Activated CD8-positive, alpha-beta T cell treated with anti-CD3 and anti-CD28 coated beads, Interleukin-2, amount 10 ng/mL, durations not matched to agents 7 days and 5 days (primary cell): ENCODE measurements around the gene BMAL2. TPM values are rescaled to one million over a fixed set of nuclear protein-coding genes. Genes with fewer than 3 reads are reported as not detected.

Source experiments
- ATAC-seq: fragments of 150-1000 bp; cut with Tn5 transposase; one replicate; pipeline ENCODE4 v1.10.0; 2021; ENCODE audit warnings: moderate library complexity
- CTCF ChIA-PET: fragments of 350-600 bp; sonication (Branson Sonifier 250); formaldehyde crosslinking; loops from one replicate; lab custom pipeline; 2021; ENCODE audit warnings: antibody characterized with exemption; lab: Charles Lee
- POLR2A ChIA-PET: fragments of 350-600 bp; sonication (Branson Sonifier 250); formaldehyde crosslinking; loops from one replicate; lab custom pipeline; 2021; ENCODE audit warnings: antibody characterized with exemption; lab: Charles Lee
- DNase-seq: peaks from one replicate; pipeline ENCODE4 v3.0.0-alpha.2; 2020
- H3K27ac Mint-ChIP-seq: one replicate; pipeline ENCODE4 v1.8.0; 2021; ENCODE audit warnings: mild to moderate bottlenecking, mixed read lengths
- H3K27me3 Mint-ChIP-seq: one replicate; pipeline ENCODE4 v1.8.0; 2021; ENCODE audit warnings: low read depth, mixed read lengths
- H3K36me3 Mint-ChIP-seq: one replicate; pipeline ENCODE4 v1.8.0; 2021; ENCODE audit warnings: low read depth, mixed read lengths
- H3K4me1 Mint-ChIP-seq: one replicate; pipeline ENCODE4 v1.8.0; 2021; ENCODE audit warnings: low read depth, mixed read lengths
- H3K4me3 Mint-ChIP-seq: one replicate; pipeline ENCODE4 v1.8.0; 2021; ENCODE audit warnings: mild to moderate bottlenecking, mixed read lengths
- H3K9me3 Mint-ChIP-seq: one replicate; pipeline ENCODE4 v1.8.0; 2022; ENCODE audit warnings: mixed read lengths; ENCODE audit not compliant: insufficient read depth
- total RNA-seq, 2 experiments: library from RNA; stranded (reverse); gene quantifications; one replicate each; pipeline ENCODE4 v1.2.3, GENCODE V29; 2021

BMAL2 gene
- total RNA-seq, 2 experiments from 2014 or later, result 17.9 to 18.3 TPM

GRCh38 chr12:27337376-27337775 lies 4.7 kb downstream of the BMAL2 start:
- Mint-ChIP-seq H3K27me3 (peaks cover 14% of the 10 kb centered on the region), H3K9me3 (no peaks in the 10 kb centered on the region), H3K4me1 (peaks cover 17% of the 10 kb centered on the region), H3K36me3 (peaks cover 7% of the 10 kb centered on the region), H3K27ac (no peak overlapping the region), H3K4me3 (no peak overlapping the region)
- CTCF ChIA-PET, result interaction anchor here (1.5 kb wide), 1 partner anchor 48 kb away, joined by 6 read pairs; no protein-coding TSS in a partner anchor
- no peak for ATAC-seq
- POLR2A ChIA-PET, result no interaction called here
- no peak for DNase-seq

- H3K36me3 Mint-ChIP-seq, result peaks cover 7% of the 10 kb centered on the region
These were observed 5.8 kb downstream of the BMAL2 start for GRCh38 chr12:27338473-27338872.

GRCh38 chr12:27340971-27341370 lies 8.3 kb downstream of the BMAL2 start:
- no peak for DNase-seq
- CTCF ChIA-PET, result no interaction called here
- POLR2A ChIA-PET, result no interaction called here
- no peak overlapping the region for H3K4me3 Mint-ChIP-seq
- H3K9me3 Mint-ChIP-seq, result no peaks in the 10 kb centered on the region
- H3K27me3 Mint-ChIP-seq, result peaks cover 3% of the 10 kb centered on the region
- peaks cover 6% of the 10 kb centered on the region for H3K36me3 Mint-ChIP-seq
- ATAC-seq, result no peak
- no peak overlapping the region for H3K27ac Mint-ChIP-seq
- peaks cover 2% of the 10 kb centered on the region for H3K4me1 Mint-ChIP-seq

More at GRCh38 chr12:27338473-27338872, 5.8 kb downstream of the BMAL2 start:
- no peaks in the 10 kb centered on the region for H3K9me3 Mint-ChIP-seq
- H3K4me3 Mint-ChIP-seq, result no peak overlapping the region
- DNase-seq (no peak), ATAC-seq (no peak)
- ChIA-PET CTCF (interaction anchor here (1.1 to 1.5 kb wide), 2 partner anchors 10 to 46 kb away, joined by 3 to 6 read pairs; no protein-coding TSS in a partner anchor), POLR2A (no interaction called here)
- peaks cover 14% of the 10 kb centered on the region for H3K4me1 Mint-ChIP-seq
- H3K27me3 Mint-ChIP-seq, result peaks cover 13% of the 10 kb centered on the region
- no peak overlapping the region for H3K27ac Mint-ChIP-seq

DNA sequence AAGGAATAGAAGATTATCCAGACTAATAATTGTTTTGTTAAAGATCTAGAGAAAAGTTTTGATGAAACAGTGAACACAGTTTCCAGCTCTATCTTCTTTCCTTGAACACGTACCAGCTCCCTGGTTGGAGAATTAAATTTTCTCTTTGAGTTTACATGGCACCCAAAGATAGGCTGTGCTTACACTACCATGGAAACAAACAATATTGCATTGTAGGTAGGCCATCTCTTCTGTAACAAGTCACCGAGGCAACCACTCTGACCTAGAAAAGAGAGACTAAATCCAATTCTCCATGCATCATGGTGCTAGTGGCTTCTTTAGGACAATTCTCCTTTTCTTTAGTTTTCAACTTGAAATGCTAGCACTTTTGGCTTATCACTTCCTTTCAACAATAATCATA lies 9.9 kb downstream of the BMAL2 start:
- Mint-ChIP-seq H3K27me3 (peaks cover 1% of the 10 kb centered on the region), H3K4me3 (no peak overlapping the region), H3K36me3 (peaks cover 6% of the 10 kb centered on the region), H3K4me1 (peaks cover 2% of the 10 kb centered on the region), H3K9me3 (no peaks in the 10 kb centered on the region), H3K27ac (no peak overlapping the region)
- CTCF ChIA-PET, result no interaction called here
- POLR2A ChIA-PET, result no interaction called here
- DNase-seq, result no peak
- no peak for ATAC-seq

GRCh38 chr12:27343255-27344000 lies 10.8 kb downstream of the BMAL2 start:
- no peak overlapping the region for H3K4me3 Mint-ChIP-seq
- ChIA-PET POLR2A (no interaction called here), CTCF (no interaction called here)
- ATAC-seq (no peak), DNase-seq (no peak)
- H3K4me1 Mint-ChIP-seq, result peaks cover 2% of the 10 kb centered on the region
- H3K9me3 Mint-ChIP-seq, result no peaks in the 10 kb centered on the region
- no peak overlapping the region for H3K27ac Mint-ChIP-seq
- H3K27me3 Mint-ChIP-seq, result peaks cover 2% of the 10 kb centered on the region
- H3K36me3 Mint-ChIP-seq, result peaks cover 6% of the 10 kb centered on the region

GRCh38 chr12:27344246-27344645 lies 11.6 kb downstream of the BMAL2 start:
- peaks cover 2% of the 10 kb centered on the region for H3K27me3 Mint-ChIP-seq
- H3K9me3 Mint-ChIP-seq, result no peaks in the 10 kb centered on the region
- H3K4me1 Mint-ChIP-seq, result no peaks in the 10 kb centered on the region
- POLR2A ChIA-PET, result interaction anchor here (0.6 kb wide), 1 partner anchor 308 kb away, joined by 3 read pairs; no protein-coding TSS in a partner anchor
- no peak overlapping the region for H3K4me3 Mint-ChIP-seq
- DNase-seq (no peak), ATAC-seq (no peak)
- no peak overlapping the region for H3K27ac Mint-ChIP-seq
- peaks cover 6% of the 10 kb centered on the region for H3K36me3 Mint-ChIP-seq
- CTCF ChIA-PET, result no interaction called here

DNA sequence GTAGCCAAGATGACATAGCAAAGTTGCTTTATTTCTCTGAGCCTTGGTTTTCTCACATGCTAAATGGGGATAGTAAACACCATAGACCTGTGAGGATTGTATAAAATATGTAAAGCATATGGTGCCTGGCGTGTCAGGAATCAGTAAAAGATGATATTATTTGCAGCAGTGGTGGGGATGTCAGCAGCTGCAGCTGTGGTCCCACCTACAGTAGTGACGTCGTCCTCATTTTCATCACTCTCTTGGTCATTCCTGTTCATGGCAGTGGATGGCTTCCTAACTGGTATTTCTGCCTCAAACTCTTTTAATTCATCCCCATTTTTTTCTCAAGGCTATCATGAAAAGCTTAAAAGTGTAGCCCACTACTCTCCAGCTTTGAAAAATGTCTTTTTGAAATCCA lies 12.1 kb downstream of the BMAL2 start:
- ChIA-PET POLR2A (interaction anchor here (0.6 kb wide), 1 partner anchor 308 kb away, joined by 3 read pairs; no protein-coding TSS in a partner anchor), CTCF (interaction anchor here (0.7 to 1.1 kb wide), 2 partner anchors 40 to 359 kb away, joined by 3 read pairs; no protein-coding TSS in a partner anchor)
- no peak for DNase-seq
- no peaks in the 10 kb centered on the region for H3K9me3 Mint-ChIP-seq
- peaks cover 4% of the 10 kb centered on the region for H3K36me3 Mint-ChIP-seq
- no peak for ATAC-seq
- no peak overlapping the region for H3K27ac Mint-ChIP-seq
- no peaks in the 10 kb centered on the region for H3K4me1 Mint-ChIP-seq
- no peak overlapping the region for H3K4me3 Mint-ChIP-seq
- H3K27me3 Mint-ChIP-seq, result peaks cover 2% of the 10 kb centered on the region

GRCh38 chr12:27345376-27345775 lies 12.7 kb downstream of the BMAL2 start:
- no peak for DNase-seq
- Mint-ChIP-seq H3K27me3 (peaks cover 2% of the 10 kb centered on the region), H3K36me3 (peaks cover 2% of the 10 kb centered on the region), H3K9me3 (no peaks in the 10 kb centered on the region), H3K27ac (no peak overlapping the region), H3K4me3 (no peak overlapping the region), H3K4me1 (no peaks in the 10 kb centered on the region)
- CTCF ChIA-PET, result interaction anchor here (0.7 to 1.1 kb wide), 2 partner anchors 39 to 358 kb away, joined by 3 read pairs; no protein-coding TSS in a partner anchor
- POLR2A ChIA-PET, result no interaction called here
- no peak for ATAC-seq

DNA sequence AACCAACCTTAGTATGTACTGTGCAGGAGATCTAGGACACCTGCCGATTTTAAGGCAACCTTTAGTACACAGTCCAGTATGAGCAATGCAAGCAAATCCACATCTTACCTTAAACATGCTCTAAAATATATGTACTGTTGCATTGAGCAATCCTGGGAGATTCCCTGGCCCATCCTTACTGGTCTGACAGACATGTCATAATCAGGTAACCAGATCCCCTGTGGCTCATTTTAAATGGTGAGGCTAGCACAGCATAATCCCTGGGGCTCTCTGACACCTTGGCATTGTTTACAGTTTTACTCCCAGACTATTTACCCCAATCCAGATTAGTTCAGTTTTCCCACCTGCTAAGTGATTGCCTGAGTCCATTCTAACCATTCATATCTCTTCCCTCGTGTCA lies 15.1 kb downstream of the BMAL2 start:
- no peaks in the 10 kb centered on the region for H3K4me1 Mint-ChIP-seq
- peaks cover 2% of the 10 kb centered on the region for H3K27me3 Mint-ChIP-seq
- H3K4me3 Mint-ChIP-seq, result no peak overlapping the region
- no peak for DNase-seq
- ATAC-seq, result no peak
- no peaks in the 10 kb centered on the region for H3K9me3 Mint-ChIP-seq
- CTCF ChIA-PET, result interaction anchor here (1.2 kb wide), 1 partner anchor 9 kb away, joined by 3 read pairs; no protein-coding TSS in a partner anchor
- no peaks in the 10 kb centered on the region for H3K36me3 Mint-ChIP-seq
- POLR2A ChIA-PET, result no interaction called here
- no peak overlapping the region for H3K27ac Mint-ChIP-seq

GRCh38 chr12:27351476-27351875 lies 18.8 kb downstream of the BMAL2 start:
- H3K27me3 Mint-ChIP-seq, result peaks cover 6% of the 10 kb centered on the region
- H3K27ac Mint-ChIP-seq, result no peak overlapping the region
- no peak overlapping the region for H3K4me3 Mint-ChIP-seq
- POLR2A ChIA-PET, result no interaction called here
- no peaks in the 10 kb centered on the region for H3K9me3 Mint-ChIP-seq
- ATAC-seq (no peak), DNase-seq (no peak)
- no peaks in the 10 kb centered on the region for H3K4me1 Mint-ChIP-seq
- H3K36me3 Mint-ChIP-seq, result no peaks in the 10 kb centered on the region
- CTCF ChIA-PET, result no interaction called here

- Mint-ChIP-seq H3K27ac (no peak overlapping the region), H3K9me3 (no peaks in the 10 kb centered on the region), H3K36me3 (no peaks in the 10 kb centered on the region), H3K27me3 (peaks cover 12% of the 10 kb centered on the region), H3K4me1 (no peaks in the 10 kb centered on the region), H3K4me3 (no peak overlapping the region)
- ChIA-PET CTCF (no interaction called here), POLR2A (no interaction called here)
- ATAC-seq, result no peak
- no peak for DNase-seq
These were observed 22.9 kb downstream of the BMAL2 start for GRCh38 chr12:27355486-27355885.

DNA sequence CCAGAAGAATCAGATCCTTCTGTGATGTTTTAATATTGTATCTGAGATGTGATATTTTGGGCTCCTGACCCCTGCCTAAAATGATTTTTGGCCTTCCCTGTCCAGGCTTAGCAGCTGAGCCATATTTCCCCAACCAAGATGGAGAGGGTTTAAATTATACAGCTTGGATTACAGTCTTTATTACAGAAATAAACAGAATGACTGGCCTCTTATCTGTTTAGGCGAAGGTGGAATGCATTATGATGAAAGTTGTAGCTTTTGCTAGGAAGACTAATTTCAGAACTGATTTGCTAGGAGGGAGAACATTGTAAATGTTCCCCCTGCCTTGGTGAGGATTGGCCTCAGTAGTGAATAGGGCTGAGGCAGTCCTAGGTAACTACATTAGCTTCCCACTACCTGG lies 23.3 kb downstream of the BMAL2 start:
- POLR2A ChIA-PET, result no interaction called here
- Mint-ChIP-seq H3K4me3 (no peak overlapping the region), H3K27me3 (peaks cover 12% of the 10 kb centered on the region), H3K27ac (no peak overlapping the region), H3K4me1 (no peaks in the 10 kb centered on the region), H3K36me3 (no peaks in the 10 kb centered on the region), H3K9me3 (no peaks in the 10 kb centered on the region)
- ATAC-seq (no peak), DNase-seq (no peak)
- CTCF ChIA-PET, result no interaction called here
